Prostate gland (tissue), 2 donors: ENCODE data around the gene STOX2. TPM values are rescaled to one million over a fixed set of nuclear protein-coding genes. Genes with fewer than 3 reads are reported as not detected.

Experiments used
- DNase-seq: peaks from one replicate; pipeline ENCODE4 v3.0.0-alpha.2; 2019; ENCODE audit warnings: low spot score
- H3K27ac ChIP-seq, 2 donors: fragments of 200-600 bp; sonication (generic); 2 replicates each; pipeline ENCODE4 v1.5.1; 2017 to 2019
- H3K27me3 ChIP-seq: fragments of 200-600 bp; sonication (generic); replicated peaks from 2 replicates; pipeline ENCODE4 v1.5.1; 2019; ENCODE audit not compliant: insufficient read depth
- H3K36me3 ChIP-seq, 2 donors: fragments of 200-600 bp; sonication (generic); 1 replicate in 1 of 2; 2 replicates in 1 of 2; pipeline versions ENCODE4 v1.5.1 to v1.8.1; 2017 to 2019
- H3K4me1 ChIP-seq: fragments of 200-600 bp; sonication (generic); replicated peaks from 2 replicates; pipeline ENCODE4 v1.5.1; 2019
- H3K4me3 ChIP-seq, 2 donors: fragments of 200-600 bp; sonication (generic); 2 replicates each; pipeline ENCODE4 v1.5.1; 2017 to 2019
- H3K9me3 ChIP-seq: fragments of 200-600 bp; sonication (generic); 2 replicates; pipeline ENCODE4 v1.5.1; 2017
- POLR2A ChIP-seq: fragments of 450-650 bp; IDR thresholded peaks from one replicate; pipeline ENCODE4 v1.6.1; 2016; ENCODE audit warnings: antibody characterized with exemption, mild to moderate bottlenecking
- POLR2AphosphoS5 ChIP-seq: sonication (generic); formaldehyde crosslinking; IDR thresholded peaks from one replicate; pipeline ENCODE4 v1.6.1; 2017; ENCODE audit warnings: antibody characterized with exemption
- WGBS: methylation state at CpG from one replicate; pipeline ENCODE4 v1.1.5; 2018; 5-methylcytosine and 5-hydroxymethylcytosine counted together
- intact Hi-C: fragments of 100-400 bp; cut with DNase I; formaldehyde crosslinking; loops from one replicate; pipeline ENCODE4 v1.14.2; 2022
- total RNA-seq, 2 donors: library from RNA; depleted of rRNA; stranded (reverse); fragments of >200 nt; gene quantifications; one replicate each; pipeline ENCODE4 v1.1.0, GENCODE V29; 2016
- TF ChIP-seq, protein P1 (sequence below), 4 experiments: fragments of 200-600 bp in 2 of 4; fragments of 450-650 bp in 2 of 4; sonication (generic) in 2 of 4; IDR thresholded peaks; 1 replicate in 3 of 4; 2 replicates in 1 of 4; pipeline ENCODE4 v1.5.1; 2016 to 2019; ENCODE audit warnings: antibody characterized with exemption in 4 of 4, mild to moderate bottlenecking in 2 of 4, moderate library complexity in 2 of 4

STOX2 gene
- total RNA-seq, 2 donors from 2014 or later: 12.9 to 14.9 TPM

- intact Hi-C loops: no loop called here
- 79% methylated on average over 3 of the region's 3 CpGs for WGBS
- no peak for DNase-seq
- Histone ChIP-seq H3K27me3 (no peaks in the 10 kb centered on the region), H3K27ac (no peak overlapping the region), H3K4me1 (no peaks in the 10 kb centered on the region), H3K4me3 (no peak overlapping the region), H3K36me3 (no peaks in the 10 kb centered on the region), H3K9me3 (no peaks in the 10 kb centered on the region)
- TF ChIP-seq POLR2AphosphoS5: no peak
Observed at GRCh38 chr4:183932576-183932975, 27.5 kb downstream of the STOX2 start.

DNA sequence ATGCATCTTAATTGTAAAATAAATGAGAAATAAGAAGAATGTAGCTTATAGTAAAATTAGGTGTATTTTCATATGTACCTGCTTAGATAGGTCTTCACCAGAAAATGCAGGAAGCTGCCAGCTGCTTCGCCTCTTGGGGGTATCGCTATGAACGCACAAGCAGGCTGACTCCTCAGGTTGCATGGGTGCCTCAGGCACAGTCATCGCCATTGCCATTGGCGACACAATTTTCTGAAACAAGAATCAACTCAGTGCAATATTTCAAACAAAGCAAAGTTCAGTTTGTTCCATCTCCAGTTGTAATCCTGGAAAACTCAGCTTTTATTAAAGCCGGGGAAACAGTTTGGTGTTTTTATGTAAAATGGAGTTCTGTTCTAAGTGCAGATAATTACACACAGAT is 29.7 kb downstream of the STOX2 start:
- H3K36me3 ChIP-seq: no peaks in the 10 kb centered on the region
- H3K4me3 ChIP-seq: no peak overlapping the region
- 91% methylated on average over 6 of the region's 6 CpGs for WGBS
- no peaks in the 10 kb centered on the region for H3K9me3 ChIP-seq
- no peak for TF ChIP-seq POLR2A
- TF ChIP-seq, protein P1, sequence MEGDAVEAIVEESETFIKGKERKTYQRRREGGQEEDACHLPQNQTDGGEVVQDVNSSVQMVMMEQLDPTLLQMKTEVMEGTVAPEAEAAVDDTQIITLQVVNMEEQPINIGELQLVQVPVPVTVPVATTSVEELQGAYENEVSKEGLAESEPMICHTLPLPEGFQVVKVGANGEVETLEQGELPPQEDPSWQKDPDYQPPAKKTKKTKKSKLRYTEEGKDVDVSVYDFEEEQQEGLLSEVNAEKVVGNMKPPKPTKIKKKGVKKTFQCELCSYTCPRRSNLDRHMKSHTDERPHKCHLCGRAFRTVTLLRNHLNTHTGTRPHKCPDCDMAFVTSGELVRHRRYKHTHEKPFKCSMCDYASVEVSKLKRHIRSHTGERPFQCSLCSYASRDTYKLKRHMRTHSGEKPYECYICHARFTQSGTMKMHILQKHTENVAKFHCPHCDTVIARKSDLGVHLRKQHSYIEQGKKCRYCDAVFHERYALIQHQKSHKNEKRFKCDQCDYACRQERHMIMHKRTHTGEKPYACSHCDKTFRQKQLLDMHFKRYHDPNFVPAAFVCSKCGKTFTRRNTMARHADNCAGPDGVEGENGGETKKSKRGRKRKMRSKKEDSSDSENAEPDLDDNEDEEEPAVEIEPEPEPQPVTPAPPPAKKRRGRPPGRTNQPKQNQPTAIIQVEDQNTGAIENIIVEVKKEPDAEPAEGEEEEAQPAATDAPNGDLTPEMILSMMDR (IDR thresholded peaks at IDR 0.05): no peak
- TF ChIP-seq POLR2AphosphoS5: no peak
- intact Hi-C loops: no loop called here
- H3K27ac ChIP-seq: no peak overlapping the region
- DNase-seq: no peak
- H3K27me3 ChIP-seq: no peaks in the 10 kb centered on the region
- H3K4me1 ChIP-seq: no peaks in the 10 kb centered on the region

- intact Hi-C loops: no loop called here
- TF ChIP-seq, protein P1 (IDR thresholded peaks at IDR 0.05): no peak
- TF ChIP-seq POLR2AphosphoS5 (no peak), POLR2A (no peak)
- Histone ChIP-seq H3K9me3 (no peaks in the 10 kb centered on the region), H3K27me3 (no peaks in the 10 kb centered on the region), H3K27ac (no peak overlapping the region), H3K4me3 (no peak overlapping the region), H3K4me1 (no peaks in the 10 kb centered on the region), H3K36me3 (no peaks in the 10 kb centered on the region)
- no peak for DNase-seq
- WGBS: 91% methylated on average over 2 of the region's 2 CpGs
Observed at GRCh38 chr4:183935355-183936005, 30.4 kb downstream of the STOX2 start.

GRCh38 chr4:183936047-183936446 is 30.9 kb downstream of the STOX2 start:
- Histone ChIP-seq H3K9me3 (no peaks in the 10 kb centered on the region), H3K27ac (no peak overlapping the region), H3K4me1 (no peaks in the 10 kb centered on the region), H3K36me3 (no peaks in the 10 kb centered on the region), H3K27me3 (no peaks in the 10 kb centered on the region), H3K4me3 (no peak overlapping the region)
- no peak for DNase-seq
- WGBS: 58% methylated on average over 6 of the region's 6 CpGs
- intact Hi-C loops: no loop called here
- TF ChIP-seq, protein P1 (IDR thresholded peaks at IDR 0.05): no peak
- no peak for TF ChIP-seq POLR2AphosphoS5
- TF ChIP-seq POLR2A: no peak

- no peaks in the 10 kb centered on the region for H3K27me3 ChIP-seq
- H3K36me3 ChIP-seq: no peaks in the 10 kb centered on the region
- TF ChIP-seq POLR2AphosphoS5: no peak
- TF ChIP-seq POLR2A: no peak
- WGBS: 96% methylated on average over 3 of the region's 3 CpGs
- no peaks in the 10 kb centered on the region for H3K9me3 ChIP-seq
- intact Hi-C loops: no loop called here
- no peak for DNase-seq
- no peak overlapping the region for H3K4me3 ChIP-seq
- H3K27ac ChIP-seq: no peak overlapping the region
- no peaks in the 10 kb centered on the region for H3K4me1 ChIP-seq
Observed at GRCh38 chr4:183936574-183937345, 31.7 kb downstream of the STOX2 start.
